GM18873 (cell line): ENCODE data around the gene CFB.

ENCODE experiments used
- ATAC-seq: cut with Tn5 transposase; IDR thresholded peaks from one replicate; pipeline ENCODE4 v1.9.1; 2021; ENCODE audit warnings: mild to moderate bottlenecking, moderate library complexity, moderate number of reproducible peaks; ENCODE audit not compliant: unreplicated experiment, low FRiP score

The CFB gene

GRCh38 chr6:31947864-31948263 is 2.0 kb downstream of the CFB start:
- ATAC-seq = no peak

DNA sequence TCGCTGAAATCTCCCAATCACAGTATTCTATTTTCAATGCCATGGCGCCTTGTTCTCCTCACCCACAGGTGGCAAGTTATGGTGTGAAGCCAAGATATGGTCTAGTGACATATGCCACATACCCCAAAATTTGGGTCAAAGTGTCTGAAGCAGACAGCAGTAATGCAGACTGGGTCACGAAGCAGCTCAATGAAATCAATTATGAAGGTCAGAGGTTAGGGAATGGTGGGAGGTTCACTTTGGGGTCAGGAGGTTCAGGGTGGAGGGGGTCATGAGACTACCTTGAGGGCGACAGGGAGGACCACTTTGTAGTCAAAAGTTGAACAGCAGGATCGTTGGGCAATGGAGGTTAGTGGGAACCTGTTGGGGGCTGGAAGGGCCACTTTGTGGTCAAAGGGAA is 2.4 kb downstream of the CFB start:
- ATAC-seq = no peak

GRCh38 chr6:31948753-31949413 is 3.0 kb downstream of the CFB start:
- no peak for ATAC-seq

- no peak for ATAC-seq
These were observed 4.1 kb downstream of the CFB start for GRCh38 chr6:31949926-31950548.

- no peak for ATAC-seq
These were observed 6.4 kb downstream of the CFB start for GRCh38 chr6:31952140-31952805.

DNA sequence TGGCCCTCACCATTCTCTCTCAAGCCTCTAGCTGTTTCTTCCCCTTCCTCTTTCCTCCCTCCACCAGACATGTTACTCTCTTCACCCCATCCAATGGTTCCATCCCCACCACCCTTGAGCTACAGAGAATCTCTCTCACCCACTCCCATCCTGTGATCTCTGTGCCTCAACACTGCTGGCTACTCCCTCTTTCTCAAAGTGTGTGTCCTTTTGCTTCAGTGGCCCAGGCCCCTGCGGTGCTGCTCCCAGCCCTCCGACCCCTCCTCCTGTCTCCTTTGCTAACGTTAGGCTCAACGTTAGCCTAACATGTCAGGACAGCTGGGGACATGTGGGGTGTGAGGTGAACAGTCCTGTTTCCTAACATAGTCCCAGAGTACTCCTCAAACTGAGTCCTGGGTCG is 7.0 kb downstream of the CFB start:
- no peak for ATAC-seq

GRCh38 chr6:31954511-31954910 is 8.6 kb downstream of the CFB start:
- no peak for ATAC-seq

DNA sequence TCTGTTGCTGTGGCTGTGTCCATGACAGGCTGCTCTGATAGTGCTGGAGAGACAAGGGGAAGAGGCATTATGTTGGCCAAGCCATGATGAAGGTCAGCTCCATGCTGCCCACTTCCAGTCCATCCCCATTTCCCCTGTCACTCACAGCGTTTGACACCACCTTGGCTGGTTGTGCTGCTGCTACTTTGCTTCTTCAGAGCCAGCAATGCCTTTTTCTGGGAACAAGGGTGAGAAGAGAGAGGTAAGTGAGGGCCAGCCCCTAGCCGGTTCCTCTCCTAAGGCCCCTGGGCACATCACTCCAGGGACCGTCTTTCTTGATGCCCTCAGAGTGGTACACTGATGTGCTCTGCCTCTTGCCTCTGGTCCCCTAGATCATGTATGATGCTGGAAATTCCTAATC is 10.9 kb downstream of the CFB start:
- ATAC-seq = no peak

- ATAC-seq = peak; percentile 9
These were observed 12.5 kb downstream of the CFB start for GRCh38 chr6:31958412-31958740.

- ATAC-seq = peak; percentile 90
These were observed 13.1 kb downstream of the CFB start, which contains the start of the genes NELFE and SKIC2 for GRCh38 chr6:31958741-31959739. Gene NELFE (minus strand): TSS chr6:31958971. CDS start chr6:31958446, 525 bp downstream. Gene SKIC2 (plus strand): TSS chr6:31959175. CDS start chr6:31959193, 18 bp downstream.

- no peak for ATAC-seq
These were observed 15.7 kb downstream of the CFB start for GRCh38 chr6:31961616-31962015.

DNA sequence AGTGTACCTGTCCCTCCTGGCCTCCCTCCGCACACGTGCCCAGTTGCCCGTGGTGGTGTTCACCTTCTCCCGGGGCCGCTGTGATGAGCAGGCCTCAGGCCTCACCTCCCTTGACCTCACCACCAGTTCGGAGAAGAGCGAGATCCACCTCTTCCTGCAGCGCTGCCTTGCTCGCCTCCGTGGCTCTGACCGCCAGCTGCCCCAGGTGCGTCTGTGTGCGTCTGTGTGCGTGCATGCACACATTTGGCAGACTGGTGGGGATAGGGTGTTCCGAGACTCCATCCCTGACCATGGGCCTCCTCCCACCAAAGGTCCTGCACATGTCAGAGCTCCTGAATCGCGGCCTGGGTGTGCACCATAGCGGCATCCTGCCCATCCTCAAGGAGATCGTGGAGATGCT is 18.0 kb downstream of the CFB start:
- no peak for ATAC-seq

GRCh38 chr6:31965700-31966099 is 19.8 kb downstream of the CFB start:
- no peak for ATAC-seq

DNA sequence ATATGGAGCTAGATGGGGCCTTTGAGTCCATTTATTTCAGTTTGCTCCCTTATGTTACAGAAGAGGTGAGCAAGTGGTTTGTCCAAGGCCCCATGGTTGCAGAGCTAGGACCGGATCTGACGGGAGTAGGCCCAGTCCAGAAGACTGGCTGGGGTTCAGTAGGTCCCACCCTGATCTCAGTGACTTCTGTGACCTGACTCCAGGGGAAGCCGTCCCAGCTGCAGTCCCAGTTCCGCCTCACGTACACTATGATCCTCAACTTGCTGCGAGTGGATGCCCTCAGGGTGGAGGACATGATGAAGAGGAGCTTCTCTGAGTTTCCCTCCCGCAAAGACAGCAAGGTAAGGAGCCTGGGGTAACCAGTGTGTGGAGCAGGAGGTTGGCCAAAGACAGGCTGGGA is 20.6 kb downstream of the CFB start:
- no peak for ATAC-seq

GRCh38 chr6:31966997-31967925 is 21.4 kb downstream of the CFB start:
- no peak for ATAC-seq

GRCh38 chr6:31967926-31968320 is 22.0 kb downstream of the CFB start:
- no peak for ATAC-seq

DNA sequence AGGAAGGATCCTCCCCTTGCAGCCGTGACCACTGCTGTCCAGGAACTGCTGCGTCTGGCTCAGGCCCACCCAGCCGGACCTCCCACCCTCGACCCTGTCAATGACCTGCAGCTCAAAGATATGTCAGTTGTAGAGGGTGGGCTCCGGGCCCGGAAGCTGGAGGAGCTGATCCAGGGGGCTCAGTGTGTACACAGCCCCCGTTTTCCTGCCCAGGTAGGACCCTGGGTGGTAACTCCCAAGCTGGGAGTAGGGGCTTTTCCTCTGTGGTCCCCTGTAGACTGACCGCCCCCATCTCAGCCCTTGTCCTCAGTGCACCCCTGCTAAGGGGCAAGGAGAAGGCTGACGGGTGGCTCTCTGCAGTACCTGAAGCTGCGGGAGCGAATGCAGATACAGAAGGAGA is 22.4 kb downstream of the CFB start:
- ATAC-seq = no peak

GRCh38 chr6:31968791-31969711 is 23.2 kb downstream of the CFB start:
- ATAC-seq = no peak
